ENCODE results near the gene IL12A.

- no peak for TF ChIP-seq CTCF (conservative IDR thresholded peaks at IDR 0.05)
- TF ChIP-seq ZFX (IDR thresholded peaks at IDR 0.05), result no peak
These were observed 33.4 kb downstream of the IL12A start for GRCh38 chr3:160022068-160022467.
